HG02763 (cell line): ENCODE measurements around the gene ITGB1.
"Not testable (repeated sequence)": the region's sequence is repeated elsewhere in the genome, so short reads cannot be mapped to it uniquely, and the experiment has no call there.

Experiments
- ATAC-seq: cut with Tn5 transposase; IDR thresholded peaks from one replicate; pipeline ENCODE4 v1.9.1; 2021; ENCODE audit warnings: mild to moderate bottlenecking, moderate library complexity; ENCODE audit not compliant: unreplicated experiment

ITGB1 gene

DNA sequence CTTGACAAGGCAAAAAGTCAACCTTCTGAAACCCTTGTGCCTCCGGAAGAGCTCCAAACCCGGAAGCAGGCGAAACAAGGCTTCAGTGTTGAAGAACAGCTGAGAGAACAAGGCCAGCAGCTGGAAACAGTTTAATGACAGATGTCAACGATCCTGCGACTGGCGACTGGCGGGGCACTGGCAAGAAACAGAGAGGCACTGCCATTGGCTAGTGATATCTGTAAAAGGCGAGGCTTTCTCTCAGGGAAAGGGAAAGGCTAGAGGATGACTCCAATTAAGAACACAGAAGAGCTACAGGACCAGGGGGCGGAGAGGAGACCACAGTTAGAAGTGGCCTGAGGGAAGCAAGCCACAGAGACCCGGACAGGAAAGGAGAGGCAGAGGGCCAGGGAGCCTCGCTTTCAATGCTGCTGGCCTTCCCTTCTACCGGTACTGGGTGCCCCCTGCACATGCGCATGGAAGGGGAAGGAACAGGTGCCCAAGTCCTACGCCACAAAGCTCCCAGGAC is 19.4 kb downstream of the ITGB1 start:
- ATAC-seq: no peak

DNA sequence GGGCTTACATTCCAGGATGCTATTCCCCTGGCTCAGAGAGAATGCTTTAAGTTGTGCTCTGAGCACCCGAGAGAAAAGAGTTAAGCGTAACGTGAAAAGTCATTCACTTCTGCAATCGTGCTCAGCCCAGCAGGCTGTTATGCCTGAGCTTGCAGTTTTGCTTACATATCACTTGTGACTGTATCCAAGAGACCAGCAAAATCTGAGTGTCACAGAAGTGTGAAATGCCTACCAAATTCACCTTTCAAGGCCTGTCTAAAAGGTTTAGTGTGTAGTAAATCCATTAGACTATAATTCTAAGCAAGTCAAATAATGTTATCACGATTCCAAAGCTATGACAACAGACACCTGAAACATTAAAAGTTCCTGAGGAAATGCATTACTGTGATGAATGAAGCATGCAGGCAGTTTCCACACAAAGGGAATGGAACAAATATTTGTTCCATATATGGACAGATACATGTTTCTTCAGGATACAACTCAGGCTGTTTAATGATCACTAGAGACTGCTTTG is 20.1 kb downstream of the ITGB1 start:
- ATAC-seq: no peak

DNA sequence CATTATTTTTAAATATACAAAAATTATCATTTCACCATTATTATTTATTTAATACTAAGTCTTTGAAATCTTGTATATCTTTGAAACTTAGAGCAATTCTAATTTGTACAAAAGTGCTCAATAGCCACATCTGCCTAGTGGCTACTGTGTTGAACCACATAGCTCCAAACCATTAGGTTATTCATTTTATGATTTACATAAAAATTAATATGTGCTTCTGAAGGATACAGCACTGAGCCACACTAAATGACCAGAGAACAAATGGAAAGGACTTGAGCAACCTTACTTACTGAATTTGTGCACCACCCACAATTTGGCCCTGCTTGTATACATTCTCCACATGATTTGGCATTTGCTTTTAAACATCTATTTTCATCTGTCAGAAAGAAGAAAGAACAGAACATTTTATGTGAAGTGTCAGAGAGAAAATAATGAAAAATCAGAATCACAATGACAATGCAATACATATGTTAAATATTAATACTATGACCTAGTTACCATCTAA is 25.8 kb downstream of the ITGB1 start:
- no peak for ATAC-seq

DNA sequence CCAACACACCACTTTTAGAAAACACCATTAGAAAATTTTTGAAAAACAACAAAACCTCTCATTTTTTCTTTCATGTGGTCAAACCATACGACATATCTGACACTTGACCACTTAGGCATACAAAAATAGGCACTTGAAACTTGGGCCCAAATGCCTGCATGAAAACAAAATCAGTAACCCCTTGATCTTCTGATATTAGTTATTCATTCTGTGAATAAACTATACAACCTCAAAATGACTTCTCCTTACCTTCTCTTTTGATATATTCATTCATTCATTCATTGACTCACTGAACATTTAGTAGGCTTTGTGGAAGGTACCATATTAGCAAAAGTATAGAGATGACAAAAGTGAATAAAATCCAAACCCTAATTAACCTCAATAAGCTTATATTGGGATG is 26.4 kb downstream of the ITGB1 start:
- no peak for ATAC-seq

DNA sequence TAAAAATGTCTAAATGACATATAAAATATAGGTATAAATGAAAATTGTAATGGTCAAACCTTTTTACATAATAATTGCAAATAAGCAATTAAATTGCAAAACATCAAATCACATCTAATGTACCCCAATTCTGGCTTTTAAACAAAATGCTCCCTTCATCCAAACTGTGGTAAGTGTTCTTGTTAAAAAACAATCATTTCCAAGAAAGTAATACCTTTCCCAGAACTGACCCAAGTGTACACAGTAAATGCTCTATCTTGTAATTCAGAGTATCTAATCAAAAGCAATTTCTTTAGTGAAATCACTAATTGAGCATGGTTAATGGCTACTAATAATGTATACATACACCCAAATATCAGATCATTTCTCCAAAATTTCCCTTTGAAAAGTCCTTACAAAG is 28.0 kb downstream of the ITGB1 start:
- ATAC-seq: no peak

DNA sequence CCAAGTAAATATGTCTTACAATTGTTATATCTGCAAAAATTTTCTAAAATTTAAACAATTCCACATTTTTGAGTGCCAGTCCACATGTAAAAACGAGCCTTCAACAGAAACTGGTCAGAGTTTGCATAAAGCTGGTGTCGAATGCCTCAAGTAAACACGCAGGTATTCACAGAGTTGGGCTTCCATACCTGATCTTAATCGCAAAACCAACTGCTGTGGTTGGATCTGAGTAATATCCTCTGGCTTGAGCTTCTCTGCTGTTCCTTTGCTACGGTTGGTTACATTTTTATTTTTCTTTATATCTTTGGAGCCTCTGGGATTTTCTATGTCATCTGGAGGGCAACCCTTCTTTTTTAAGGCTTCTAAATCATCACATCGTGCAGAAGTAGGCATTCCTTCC is 28.4 kb downstream of the ITGB1 start:
- ATAC-seq: no peak

DNA sequence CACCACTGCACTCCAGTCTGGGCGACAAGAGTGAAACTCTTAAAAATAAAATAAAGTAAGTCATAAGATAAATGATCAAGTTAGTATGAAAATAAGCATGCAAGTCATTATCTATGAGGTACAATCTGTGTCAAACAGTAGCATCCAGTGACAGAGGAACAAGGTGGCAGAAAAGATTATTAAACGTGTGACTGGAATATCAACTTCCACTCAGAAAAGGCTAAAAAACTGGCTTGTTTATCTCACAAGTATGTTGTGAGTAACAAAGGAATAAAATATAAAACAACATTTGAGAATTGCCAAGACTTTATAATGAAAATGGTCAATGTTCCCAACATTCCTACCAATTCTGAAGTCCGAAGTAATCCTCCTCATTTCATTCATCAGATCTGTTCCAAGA is 30.3 kb downstream of the ITGB1 start:
- no peak for ATAC-seq

DNA sequence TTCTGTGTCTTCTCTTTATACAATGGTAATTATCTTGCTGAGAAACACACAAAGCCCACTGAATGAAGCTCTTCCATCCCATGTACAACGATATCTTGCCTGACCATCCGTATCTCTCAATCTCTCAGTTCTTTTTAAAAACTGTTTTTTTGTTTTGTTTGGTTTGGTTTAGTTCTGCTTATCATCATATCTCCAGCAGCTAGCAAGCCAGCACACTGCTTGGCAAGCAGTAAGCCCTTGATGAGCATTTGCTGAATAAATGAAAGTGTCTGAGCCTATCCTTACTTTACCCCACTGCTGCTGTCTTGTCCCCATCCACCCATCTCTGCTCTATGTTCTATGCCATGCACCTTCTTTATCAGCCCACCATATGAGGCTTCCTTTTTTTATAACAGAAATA is 34.2 kb downstream of the ITGB1 start:
- ATAC-seq: no peak

DNA sequence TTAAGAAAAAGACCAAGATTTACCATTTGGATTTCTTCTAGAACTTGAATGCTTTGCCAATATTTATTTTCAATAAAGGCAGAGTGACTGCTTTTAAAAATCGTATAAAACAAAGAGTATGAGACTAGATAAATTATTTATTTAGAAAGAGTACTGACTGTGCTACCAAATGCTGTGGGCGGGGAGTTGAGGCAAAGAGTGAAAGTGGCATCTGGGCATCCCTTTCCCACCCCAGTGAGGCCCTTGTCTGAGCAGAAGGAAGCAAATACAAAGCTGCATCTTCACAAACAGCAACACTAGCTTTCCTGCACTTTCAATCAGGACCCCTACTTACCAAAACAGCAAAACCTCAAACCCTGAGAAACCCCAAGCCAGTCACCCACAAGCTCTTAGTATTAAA is 34.9 kb downstream of the ITGB1 start:
- no peak for ATAC-seq

DNA sequence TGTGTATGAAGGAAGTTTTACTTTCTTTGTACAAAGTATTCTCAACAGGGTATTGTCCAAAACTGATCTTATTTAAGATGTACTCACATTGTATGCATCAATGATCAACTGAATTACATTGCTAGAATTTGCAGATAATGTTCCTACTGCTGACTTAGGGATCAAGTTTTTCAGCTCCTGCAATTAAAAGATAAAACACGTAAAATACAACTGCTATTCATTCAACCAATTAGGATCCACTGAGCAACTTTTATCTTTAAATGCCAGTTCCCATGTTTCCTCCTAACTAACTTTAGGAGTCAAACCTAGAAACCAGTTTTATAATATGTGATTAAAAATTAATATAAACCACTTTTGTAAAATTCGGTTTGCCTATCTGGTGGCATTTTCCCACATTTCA is 35.9 kb downstream of the ITGB1 start:
- no peak for ATAC-seq

DNA sequence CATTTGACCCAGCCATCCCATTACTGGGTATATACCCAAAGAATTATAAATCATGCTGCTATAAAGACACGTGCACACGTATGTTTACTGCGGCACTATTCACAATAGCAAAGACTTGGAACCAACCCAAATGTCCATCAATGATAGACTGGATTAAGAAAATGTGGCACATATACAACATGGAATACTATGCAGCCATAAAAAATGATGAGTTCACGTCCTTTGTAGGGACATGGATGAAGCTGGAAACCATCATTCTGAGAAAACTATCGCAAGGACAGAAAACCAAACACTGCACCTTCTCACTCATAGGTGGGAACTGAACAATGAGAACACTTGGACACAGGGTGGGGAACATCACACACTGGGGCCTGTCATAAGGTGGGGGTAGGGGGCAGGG is 40.2 kb downstream of the ITGB1 start:
- ATAC-seq: not testable (repeated sequence)

DNA sequence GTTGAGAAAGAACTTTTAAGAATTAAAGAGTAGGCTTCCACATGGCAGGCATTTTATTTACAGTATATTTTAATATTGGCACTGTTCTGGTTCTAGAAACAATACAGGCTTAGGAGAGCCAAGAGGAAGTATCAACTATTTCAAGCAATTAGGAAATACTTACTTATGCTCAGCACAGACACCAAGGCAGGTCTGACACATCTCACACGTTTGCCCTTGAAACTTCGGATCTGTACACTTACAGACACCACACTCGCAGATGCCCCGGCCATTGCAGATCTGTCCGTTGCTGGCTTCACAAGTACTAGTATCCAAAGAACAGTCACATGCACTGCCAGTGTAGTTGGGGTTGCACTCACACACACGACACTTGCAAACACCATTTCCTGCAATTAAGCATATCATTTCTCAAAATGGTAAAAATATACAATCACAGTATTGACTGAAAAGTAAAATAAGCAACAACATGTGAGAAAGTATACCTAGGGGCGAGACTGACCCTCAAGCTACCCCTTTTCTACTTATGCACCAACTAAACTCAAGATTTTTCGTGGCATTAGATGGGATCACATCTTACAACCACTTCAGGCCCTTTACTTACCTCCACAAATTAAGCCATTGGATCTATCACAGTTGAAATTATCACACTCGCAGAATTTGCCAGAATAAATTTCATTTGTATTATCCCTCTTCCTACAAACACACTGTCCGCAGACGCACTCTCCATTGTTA is 46.6 kb downstream of the ITGB1 start:
- no peak for ATAC-seq

DNA sequence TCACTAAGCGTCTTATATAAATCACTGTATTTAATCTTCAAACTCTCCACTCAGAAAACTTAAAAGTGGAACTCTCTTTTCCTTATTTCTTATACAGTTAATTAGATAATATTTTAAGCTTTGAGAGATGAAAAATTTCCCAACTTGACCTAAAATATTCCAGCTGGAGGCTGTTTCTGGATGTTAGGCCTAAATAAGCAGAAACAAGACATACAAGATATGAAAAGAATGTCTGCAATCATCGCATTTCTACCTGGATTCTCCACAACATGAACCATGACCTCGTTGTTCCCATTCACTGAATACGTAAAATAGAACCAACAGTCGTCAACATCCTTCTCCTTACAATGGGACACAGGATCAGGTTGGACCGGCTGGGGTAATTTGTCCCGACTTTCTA is 48.1 kb downstream of the ITGB1 start:
- not testable (repeated sequence) for ATAC-seq

DNA sequence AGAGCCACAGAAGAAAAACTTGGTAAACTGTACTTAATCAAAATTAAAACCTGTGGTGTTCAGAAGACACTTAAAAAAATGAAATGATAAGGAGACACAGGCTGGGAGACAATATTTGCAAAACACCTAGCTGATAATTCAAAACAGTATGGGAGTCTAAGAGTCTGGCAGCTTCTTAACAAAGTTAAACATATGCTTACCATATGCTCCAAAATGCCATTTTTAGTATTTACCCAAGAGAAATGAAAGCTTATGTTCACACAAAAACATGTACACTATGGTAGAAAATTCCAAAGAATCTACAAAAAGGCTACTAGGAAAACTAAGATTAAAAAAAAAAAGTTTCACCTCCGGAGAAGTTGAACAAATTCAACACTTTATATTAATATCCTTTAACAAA is 48.6 kb downstream of the ITGB1 start:
- no peak for ATAC-seq

DNA sequence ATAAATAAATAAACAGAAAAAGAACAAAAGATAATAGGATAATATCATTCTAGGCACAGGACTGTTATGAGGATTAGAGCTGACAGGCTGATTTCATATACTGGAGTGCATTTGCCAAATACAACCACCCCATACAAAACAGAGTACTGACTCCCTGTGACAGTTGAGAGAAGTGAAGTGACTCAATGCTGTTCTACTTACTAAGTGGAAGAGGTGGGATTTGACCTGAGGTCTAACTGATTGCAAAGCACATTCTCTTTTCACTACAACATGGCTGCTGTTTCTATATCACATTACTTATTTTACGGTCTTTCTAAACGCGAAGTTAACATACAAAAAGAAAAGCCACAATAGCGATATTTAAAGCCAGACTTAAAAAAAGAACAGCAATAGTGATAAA is 51.4 kb downstream of the ITGB1 start:
- ATAC-seq: no peak

DNA sequence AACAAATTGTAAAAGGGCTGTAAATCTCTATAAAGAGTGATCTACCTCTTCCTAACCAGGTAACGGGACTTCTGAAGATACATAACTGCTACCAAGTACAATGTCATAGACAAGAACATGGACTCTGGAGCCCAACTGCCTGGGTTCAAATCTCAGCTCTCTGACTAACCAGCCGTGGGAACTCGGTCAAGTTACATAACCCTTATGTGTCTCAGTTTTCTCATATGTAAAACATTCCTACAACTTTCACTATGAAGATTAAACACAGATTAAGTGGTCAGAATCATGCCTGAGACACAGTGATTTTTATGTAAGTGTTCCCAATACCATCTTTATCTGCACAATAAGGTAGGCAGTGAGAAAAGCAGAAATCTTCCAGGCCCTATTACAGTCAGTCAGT is 52.6 kb downstream of the ITGB1 start:
- no peak for ATAC-seq

DNA sequence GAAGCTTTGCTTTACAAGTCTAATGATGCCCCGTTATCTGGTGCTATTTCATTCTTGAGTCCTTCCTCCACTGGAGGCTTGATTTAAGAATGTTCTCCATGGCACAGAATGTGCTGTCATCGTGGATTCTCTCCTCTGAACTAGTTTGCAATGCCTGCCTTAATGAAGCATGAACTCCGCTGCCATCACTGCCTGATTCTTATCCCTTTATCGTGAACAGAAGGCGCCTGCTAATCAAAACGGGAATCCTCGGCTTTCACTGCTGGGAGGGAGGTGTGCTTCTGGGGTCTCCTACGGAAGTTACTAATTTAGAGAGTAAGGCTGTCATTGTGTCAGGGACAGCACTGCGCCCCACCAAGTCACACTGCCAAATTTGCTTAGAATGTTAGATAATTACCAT is 56.2 kb downstream of the ITGB1 start:
- no peak for ATAC-seq

DNA sequence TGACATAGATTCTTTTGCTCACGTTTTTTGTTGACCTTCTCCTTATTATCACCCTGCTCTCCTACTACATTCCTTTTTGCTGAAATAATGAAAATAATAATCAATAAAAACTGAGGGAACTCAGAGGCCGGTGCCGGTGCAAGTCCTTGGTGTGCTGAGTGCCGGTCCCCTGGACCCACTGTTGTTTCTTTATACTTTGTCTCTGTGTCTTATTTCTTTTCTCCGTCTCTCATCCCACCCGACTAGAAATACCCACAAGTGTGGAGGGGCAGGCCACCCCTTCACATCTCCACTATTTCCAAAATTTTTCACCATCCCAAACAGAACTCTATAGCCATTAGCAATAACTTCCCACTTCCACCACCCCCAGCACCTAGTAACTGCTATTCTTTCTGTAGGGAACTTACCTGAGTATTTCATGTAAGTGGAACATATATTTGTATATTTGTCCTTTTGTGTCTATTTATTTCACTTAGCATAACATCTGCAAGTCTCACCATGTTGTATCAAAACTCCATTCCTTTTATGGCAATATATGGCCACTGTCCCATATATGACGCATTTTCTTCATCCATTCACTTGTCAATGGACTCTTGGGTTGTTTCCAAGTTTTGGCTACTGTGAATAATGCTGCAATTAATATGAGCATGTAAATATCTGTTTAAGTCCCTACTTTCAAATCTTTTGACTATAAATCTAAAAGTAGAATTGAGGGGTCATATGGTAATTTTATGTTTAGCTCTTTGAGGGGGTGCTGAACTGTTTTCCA is 62.6 kb downstream of the ITGB1 start:
- not testable (repeated sequence) for ATAC-seq

DNA sequence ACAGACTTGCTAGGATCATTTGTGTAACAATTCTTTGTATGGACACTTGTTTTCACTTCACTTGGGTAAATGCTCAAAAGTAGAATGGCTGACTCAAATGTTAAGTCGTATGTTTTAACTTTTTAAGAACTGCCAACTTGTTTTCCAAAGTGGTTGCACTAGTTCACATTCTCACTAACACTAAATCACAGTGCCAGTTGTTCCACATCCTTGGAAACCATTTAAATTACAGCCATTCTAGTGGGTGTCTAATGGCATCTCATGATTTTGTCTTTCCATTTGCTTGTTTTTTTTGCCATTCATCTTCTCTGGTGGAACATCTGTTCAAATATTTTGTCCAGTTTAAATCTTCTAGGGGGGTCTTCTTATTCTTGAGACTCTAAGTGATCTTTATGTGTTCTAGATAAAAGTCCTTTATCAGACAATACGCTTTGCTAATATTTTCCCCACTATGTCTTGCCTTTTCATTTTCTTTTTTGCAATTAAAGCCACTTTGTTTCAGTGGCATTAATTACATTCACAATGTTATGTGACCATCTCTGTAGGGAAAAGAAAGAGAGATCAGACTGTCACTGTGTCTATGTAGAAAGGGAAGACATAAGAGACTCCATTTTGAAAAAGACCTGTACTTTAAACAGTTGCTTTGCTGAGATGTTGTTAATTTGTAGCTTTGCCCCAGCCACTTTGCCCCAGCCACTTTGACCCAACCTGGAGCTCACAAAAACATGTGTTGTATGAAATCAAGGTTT is 63.9 kb downstream of the ITGB1 start:
- ATAC-seq: no peak

DNA sequence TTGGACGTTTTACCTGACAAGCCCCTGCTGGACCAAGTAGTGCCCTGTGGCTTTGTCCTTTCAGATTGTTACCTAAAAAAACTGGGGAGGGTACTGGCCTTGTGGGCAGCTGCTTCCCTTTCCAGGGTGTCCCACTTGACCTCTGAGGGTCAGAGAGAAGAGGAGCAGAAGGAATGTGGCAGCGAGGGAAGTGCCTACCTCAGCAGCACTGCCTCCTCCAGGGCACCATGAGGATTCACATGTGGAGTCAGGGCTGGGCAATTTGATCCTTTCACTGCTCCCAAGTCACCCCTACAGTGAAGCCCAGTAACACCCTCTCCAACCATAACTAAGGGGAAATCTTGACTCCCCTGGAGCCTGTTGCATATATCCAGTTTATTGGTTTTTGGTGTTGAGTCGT is 64.6 kb downstream of the ITGB1 start:
- ATAC-seq: no peak

DNA sequence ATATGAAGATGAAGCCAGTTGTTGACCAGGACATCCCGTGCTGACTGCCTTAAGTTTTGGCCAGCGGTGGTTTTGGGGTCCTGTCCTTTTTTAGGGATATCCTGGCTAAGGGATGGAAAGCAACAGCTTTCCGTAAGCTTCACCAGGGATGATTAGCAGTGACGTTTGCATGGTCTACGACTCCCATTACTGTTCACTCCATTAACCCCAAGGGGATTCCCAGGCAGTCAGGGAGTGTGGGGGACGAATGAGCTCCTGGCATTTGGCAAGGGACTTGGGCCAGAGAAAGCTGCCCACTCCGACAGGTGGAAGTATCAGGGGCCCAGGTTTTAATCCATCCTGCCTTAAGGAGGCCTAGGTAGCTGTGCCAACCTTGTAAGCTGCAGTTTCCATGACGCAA is 66.8 kb downstream of the ITGB1 start:
- no peak for ATAC-seq
